Activated T-cell treated with anti-CD3 and anti-CD28 coated beads, Interleukin-2, amount 50 U/mL, for 4 hours (primary cell): ENCODE data around the gene RASGRP1. TPM values are rescaled to one million over a fixed set of nuclear protein-coding genes. Genes with fewer than 3 reads are reported as not detected.

Source experiments
- ATAC-seq, 2 donors: fragments of 200-7000 bp; cut with Tn5 transposase; one replicate each; pipeline ENCODE4 v1.10.0; 2021
- DNase-seq: peaks from one replicate; pipeline ENCODE4 v3.0.0-alpha.2; 2020
- H3K27me3 Mint-ChIP-seq: one replicate; pipeline ENCODE4 v1.8.0; 2021; ENCODE audit warnings: low read depth, mixed read lengths
- H3K36me3 Mint-ChIP-seq: one replicate; pipeline ENCODE4 v1.8.0; 2022; ENCODE audit warnings: mixed read lengths; ENCODE audit not compliant: insufficient read depth
- H3K4me1 Mint-ChIP-seq: one replicate; pipeline ENCODE4 v1.8.0; 2021; ENCODE audit warnings: low read depth, mixed read lengths
- H3K4me3 Mint-ChIP-seq: one replicate; pipeline ENCODE4 v1.8.0; 2021; ENCODE audit warnings: mild to moderate bottlenecking, moderate library complexity, mixed read lengths
- H3K9me3 Mint-ChIP-seq: one replicate; pipeline ENCODE4 v1.8.0; 2021; ENCODE audit warnings: mixed read lengths
- total RNA-seq, 3 donors: library from RNA; stranded (reverse); gene quantifications; one replicate each; pipeline ENCODE4 v1.2.1, GENCODE V29; 2021

The RASGRP1 gene
- total RNA-seq = 10 to 100 TPM; 36.9 to 55.5 (median 47.6) TPM

DNA sequence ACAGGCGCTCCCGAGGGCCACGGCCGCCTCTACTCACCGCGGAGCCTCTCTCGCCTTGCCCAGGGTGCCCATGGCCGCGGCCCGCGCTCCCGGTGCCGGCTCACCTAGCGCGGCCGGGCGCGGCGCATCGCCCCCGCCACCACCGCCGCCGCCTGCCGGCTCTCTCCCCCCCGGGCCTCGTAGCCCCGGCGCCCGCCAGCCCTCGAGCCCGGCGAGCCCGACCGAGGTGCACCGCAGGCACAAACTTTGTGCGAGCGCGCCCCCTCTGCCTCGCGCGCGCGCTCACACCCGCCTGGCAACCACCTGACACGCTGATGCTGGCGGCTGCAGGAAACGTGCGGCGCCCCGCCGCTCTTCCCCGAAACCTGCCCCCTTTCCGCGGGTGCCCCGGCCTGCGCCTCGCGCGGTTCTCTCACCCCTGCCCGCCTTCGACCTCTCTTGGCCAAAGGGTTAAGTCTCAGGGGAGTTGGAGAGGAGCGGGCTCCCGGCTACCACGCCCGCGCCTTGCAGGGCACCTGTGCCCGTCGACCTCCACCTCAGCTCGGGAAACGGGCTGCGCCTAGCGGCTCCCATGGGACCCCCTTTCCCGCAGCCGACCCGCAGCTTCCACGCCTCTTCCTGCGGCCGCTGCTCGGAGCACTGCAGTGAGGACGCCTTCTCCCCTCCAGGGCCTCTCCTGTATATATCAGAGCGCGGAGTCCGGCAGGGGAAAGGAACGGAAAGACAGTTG is at the start of gene RASGRP1:
Gene RASGRP1, minus strand, starts transcription at position 258 of the 730 bp plus-strand sequence. Its CDS starts 186 bp downstream, at position 72.
- peak within 1 kb of the TSS; percentile 96 for H3K4me3 Mint-ChIP-seq
- H3K4me1 Mint-ChIP-seq = peaks cover 60% of the 10 kb centered on the region
- H3K27me3 Mint-ChIP-seq = no peaks in the 10 kb centered on the region
- H3K9me3 Mint-ChIP-seq = no peaks in the 10 kb centered on the region
- DNase-seq = peak; percentile 86
- H3K36me3 Mint-ChIP-seq = peaks cover 27% of the 10 kb centered on the region
- peak; percentile 76 to 77 for ATAC-seq

DNA sequence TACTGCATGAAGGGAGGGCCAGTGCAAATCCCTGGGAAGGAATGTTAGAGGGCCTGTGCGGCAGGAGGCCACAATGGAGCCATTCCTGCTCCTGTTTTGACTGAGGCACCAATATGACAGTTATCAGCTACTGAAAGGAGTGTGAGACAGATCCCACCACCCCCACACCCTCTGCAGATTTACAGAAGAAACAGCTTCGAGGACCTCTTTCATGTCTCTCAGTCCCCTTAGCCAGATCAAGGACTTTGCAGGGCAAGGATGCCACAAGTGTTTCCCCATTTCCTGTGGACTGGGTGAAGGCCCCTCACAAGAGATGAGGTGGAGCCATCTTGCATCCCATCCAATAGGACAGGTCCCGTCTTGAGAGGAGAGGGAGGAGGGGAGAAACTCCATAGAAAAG is 48.5 kb upstream of the RASGRP1 start:
- Mint-ChIP-seq H3K9me3 (no peaks in the 10 kb centered on the region), H3K4me1 (peaks cover 62% of the 10 kb centered on the region), H3K4me3 (no peak overlapping the region), H3K27me3 (no peaks in the 10 kb centered on the region), H3K36me3 (no peaks in the 10 kb centered on the region)
- ATAC-seq (no peak), DNase-seq (no peak)

DNA sequence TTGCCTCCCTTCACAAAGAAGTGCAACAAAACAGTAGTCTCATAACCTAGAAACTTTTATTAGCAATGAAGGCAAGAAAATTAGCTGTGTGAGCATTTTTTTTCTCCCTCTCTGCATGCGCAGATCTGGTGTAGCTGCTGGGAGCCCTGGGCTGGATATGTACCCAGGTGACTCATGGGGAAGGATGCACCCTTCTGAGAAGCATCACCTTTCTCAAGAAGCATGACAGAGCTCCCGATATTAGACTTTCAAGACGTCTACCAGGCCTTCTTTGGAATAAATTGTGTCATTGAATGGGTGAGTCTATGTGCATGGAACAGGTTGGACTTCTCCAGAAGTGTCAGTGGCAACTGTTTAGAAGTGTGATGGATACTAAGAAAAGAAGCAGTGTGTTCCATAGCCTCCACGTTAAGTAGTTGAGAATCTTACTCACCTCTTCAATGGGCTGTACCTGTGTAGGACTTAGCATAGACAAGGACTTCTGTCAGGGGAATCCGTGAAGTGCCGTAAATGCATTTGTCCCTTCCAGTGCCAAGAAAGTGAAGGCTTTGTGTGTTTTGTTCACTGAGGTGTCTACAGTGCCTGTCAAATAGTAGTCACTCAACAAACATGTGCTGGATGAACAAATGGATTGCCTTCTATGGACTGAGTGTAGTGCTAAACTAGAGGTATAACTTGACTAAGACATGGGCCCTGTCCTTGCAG is 47.7 kb upstream of the RASGRP1 start:
- no peaks in the 10 kb centered on the region for H3K36me3 Mint-ChIP-seq
- peaks cover 60% of the 10 kb centered on the region for H3K4me1 Mint-ChIP-seq
- DNase-seq = peak; percentile 47
- H3K4me3 Mint-ChIP-seq = peak overlapping the region; percentile 30
- H3K27me3 Mint-ChIP-seq = no peaks in the 10 kb centered on the region
- H3K9me3 Mint-ChIP-seq = no peaks in the 10 kb centered on the region
- peak; percentile 68 to 77 for ATAC-seq

DNA sequence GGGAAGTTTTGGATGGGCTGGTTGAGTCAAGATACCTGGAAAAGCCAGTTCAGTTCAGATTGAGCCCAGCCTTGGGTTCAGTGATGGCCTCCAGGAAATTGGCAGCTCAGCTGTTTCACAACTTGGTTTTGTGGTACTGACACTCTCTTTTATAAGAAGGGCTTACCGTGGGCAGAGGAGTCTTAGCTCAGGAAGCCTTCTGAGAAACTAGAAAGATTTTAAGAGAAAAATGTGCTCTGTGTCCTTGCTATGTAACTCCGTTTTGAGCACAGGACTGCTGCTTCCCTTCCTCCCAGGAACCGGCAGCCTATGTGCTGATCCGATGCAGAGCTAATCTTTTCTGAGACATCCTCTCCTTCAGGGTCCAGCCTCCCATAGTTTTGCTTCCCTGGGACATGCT is 46.6 kb upstream of the RASGRP1 start:
- Mint-ChIP-seq H3K36me3 (no peaks in the 10 kb centered on the region), H3K4me3 (peak overlapping the region; percentile 74), H3K4me1 (peaks cover 67% of the 10 kb centered on the region), H3K27me3 (no peaks in the 10 kb centered on the region), H3K9me3 (no peaks in the 10 kb centered on the region)
- ATAC-seq (peak; percentile 47 to 54), DNase-seq (peak; percentile 11)

DNA sequence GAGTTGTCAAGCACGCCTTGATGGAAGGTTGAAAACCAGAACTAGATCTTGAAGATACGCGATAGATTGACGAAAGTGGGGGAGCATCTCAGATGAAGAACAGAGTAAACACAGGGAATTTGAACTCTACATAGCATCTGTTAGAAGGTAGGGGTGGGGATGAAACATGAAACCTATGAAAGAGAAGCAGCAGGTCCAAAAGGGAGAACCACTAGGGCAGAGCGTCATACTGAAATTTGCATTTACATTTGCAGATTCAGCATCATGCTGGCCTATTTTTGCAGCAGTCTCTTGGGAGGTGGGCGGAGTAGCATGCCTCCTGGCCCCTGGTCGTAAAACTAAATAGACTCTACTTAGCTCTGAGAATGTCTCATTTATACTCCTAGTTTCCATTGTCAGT is 46.1 kb upstream of the RASGRP1 start:
- DNase-seq (no peak), ATAC-seq (peak; percentile 32 to 45)
- H3K4me1 Mint-ChIP-seq = peaks cover 71% of the 10 kb centered on the region
- no peaks in the 10 kb centered on the region for H3K9me3 Mint-ChIP-seq
- H3K4me3 Mint-ChIP-seq = peak overlapping the region; percentile 74
- H3K36me3 Mint-ChIP-seq = no peaks in the 10 kb centered on the region
- no peaks in the 10 kb centered on the region for H3K27me3 Mint-ChIP-seq

DNA sequence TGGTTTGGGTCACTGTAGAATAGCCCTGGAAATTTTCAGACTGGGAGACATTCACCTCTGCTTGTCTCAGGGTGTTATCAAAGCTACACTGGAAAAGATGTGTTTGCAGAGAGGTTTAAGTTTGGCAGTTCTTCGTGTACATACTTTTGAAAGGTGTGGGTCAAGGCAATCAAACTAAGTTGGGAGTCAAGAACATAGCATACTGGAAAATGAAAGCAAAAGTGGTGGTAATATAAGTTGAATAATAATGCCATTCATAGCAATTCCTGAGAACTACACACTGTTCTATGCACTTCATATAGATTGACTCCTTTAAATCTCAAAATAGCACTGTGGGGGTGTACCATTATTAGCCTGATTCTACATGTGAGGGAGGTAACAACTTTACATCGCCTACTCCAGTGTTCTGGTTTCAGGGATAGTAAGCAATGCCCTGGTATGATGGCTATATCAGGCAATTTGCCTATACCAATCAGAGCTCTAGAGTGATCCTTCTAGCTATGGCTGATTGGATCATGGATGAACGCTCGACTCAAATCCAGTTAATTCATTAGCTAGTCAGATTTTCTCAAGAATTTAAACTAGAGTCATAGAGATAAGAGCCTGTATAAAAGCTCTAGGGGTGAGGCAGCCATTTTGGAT is 44.6 kb upstream of the RASGRP1 start:
- ATAC-seq = no peak
- no peaks in the 10 kb centered on the region for H3K9me3 Mint-ChIP-seq
- no peak overlapping the region for H3K4me3 Mint-ChIP-seq
- no peaks in the 10 kb centered on the region for H3K36me3 Mint-ChIP-seq
- peaks cover 71% of the 10 kb centered on the region for H3K4me1 Mint-ChIP-seq
- no peak for DNase-seq
- H3K27me3 Mint-ChIP-seq = no peaks in the 10 kb centered on the region

DNA sequence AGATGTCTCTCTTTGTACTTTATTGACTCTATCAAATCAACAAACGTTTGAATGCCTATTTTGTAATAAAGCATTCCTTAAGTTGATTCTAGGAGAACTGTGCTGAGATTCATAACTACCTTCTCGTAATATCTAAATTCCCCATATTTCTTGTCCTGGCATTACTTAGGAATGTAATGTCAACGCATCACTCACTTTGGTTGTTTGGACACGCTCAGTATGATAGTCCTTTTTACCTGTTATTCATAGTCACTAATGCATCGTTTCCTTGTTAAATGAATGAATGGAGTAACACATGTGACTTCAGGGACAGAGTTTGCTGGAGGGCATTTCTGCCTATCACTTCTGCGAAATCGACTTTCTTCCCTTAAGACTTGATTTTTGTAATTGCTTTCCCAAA is 44.1 kb upstream of the RASGRP1 start:
- no peaks in the 10 kb centered on the region for H3K27me3 Mint-ChIP-seq
- ATAC-seq = no peak
- peaks cover 70% of the 10 kb centered on the region for H3K4me1 Mint-ChIP-seq
- no peak overlapping the region for H3K4me3 Mint-ChIP-seq
- no peaks in the 10 kb centered on the region for H3K36me3 Mint-ChIP-seq
- no peak for DNase-seq
- H3K9me3 Mint-ChIP-seq = no peaks in the 10 kb centered on the region

DNA sequence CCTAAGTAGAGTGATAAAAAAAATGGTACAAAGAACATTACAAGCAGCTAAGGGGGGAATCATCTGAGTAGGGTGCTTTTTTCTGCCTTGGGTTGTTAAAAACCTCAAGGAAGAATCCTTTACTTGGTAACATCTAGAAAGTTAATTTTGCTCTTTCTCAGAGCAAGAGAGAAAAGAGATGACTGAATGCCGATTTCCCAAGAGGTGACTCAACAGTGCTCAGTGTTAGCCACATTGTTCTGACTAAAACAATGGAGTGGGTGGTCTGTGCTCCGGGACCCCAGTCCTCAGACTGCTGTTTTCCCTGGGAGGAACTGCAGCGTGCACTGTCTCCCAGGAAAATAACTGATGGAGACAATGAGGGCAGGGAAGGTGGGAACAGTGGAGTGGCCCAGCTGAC is 41.1 kb upstream of the RASGRP1 start:
- H3K36me3 Mint-ChIP-seq = no peaks in the 10 kb centered on the region
- H3K4me3 Mint-ChIP-seq = no peak overlapping the region
- ATAC-seq (peak; percentile 42 to 54), DNase-seq (no peak)
- no peaks in the 10 kb centered on the region for H3K27me3 Mint-ChIP-seq
- peaks cover 42% of the 10 kb centered on the region for H3K4me1 Mint-ChIP-seq
- no peaks in the 10 kb centered on the region for H3K9me3 Mint-ChIP-seq

DNA sequence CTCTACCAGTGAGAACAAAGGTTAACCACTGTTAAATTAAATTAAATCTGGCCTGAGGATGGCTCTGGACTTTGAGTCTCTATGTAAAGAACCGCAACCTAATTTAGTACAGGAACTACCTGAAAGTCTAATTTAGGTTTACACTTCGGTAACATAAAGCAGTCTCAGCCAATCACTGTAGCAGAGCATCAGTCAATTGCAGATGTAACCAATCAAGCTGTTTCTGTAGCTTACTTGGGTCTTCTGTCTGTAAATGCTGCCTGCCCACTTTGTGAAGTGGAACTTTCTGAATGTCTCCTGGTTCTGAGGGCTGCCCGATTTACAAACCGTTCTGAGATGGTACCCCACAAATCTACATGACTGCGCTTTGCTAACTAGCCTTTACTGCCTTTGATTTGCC is 39.1 kb upstream of the RASGRP1 start:
- H3K36me3 Mint-ChIP-seq = no peaks in the 10 kb centered on the region
- H3K4me3 Mint-ChIP-seq = no peak overlapping the region
- peaks cover 21% of the 10 kb centered on the region for H3K4me1 Mint-ChIP-seq
- H3K9me3 Mint-ChIP-seq = no peaks in the 10 kb centered on the region
- no peaks in the 10 kb centered on the region for H3K27me3 Mint-ChIP-seq
- ATAC-seq (no peak), DNase-seq (no peak)

DNA sequence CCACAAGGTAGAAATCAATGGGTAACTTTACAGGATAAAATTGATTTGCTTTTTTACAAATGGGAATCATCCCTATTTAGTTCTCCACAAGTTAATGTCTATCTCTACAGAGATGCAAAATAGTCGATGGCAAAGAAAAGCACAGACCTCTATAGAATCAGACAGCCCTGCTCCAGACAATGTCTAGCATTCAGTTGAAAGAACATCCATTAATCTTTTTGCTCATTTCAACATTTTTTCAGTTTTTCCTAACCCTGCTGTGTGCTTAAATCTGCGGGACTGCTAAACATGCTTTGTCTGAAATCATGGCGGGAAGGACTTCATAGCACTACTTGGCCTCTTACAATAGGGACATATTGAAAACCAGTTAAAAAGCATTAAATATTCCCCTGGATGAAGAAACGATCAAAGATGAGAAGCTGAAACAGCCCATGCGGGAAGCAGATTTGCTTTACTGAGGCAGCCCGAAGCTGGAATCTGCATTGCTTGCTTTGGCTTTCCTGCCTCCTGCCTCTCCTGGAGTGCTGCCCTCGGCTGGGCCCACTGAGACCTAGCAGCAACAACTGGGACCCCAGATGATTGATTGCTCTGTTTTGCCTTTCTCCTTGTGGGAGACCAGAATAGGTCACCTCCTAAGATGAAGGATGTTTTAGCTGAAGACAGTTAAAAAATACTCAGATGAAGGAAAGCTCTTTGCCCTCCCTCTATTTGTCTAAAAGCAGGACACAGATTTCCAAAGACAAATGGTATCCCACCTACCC is 38.5 kb upstream of the RASGRP1 start:
- Mint-ChIP-seq H3K9me3 (no peaks in the 10 kb centered on the region), H3K4me3 (no peak overlapping the region), H3K4me1 (peaks cover 15% of the 10 kb centered on the region), H3K27me3 (no peaks in the 10 kb centered on the region), H3K36me3 (no peaks in the 10 kb centered on the region)
- ATAC-seq = no peak
- no peak for DNase-seq

DNA sequence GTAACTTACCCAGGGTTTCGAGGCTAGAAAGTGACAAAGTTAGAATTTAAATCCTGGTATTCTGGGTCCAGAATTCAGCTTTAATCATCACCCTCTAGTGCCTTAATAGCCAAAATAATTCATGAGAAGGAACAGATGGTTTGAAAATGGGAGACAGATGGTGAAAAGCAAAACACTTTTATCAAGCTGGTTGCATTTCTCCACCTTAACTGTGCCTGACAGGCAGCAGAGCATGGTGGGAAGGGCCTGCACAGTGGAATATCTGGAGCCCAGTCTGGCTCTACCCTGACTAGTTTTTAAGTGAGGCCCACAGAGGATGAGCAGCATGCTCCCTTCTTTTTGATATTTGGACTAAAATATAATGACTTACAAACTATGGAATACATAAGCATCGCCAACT is 35.6 kb upstream of the RASGRP1 start:
- H3K9me3 Mint-ChIP-seq = no peaks in the 10 kb centered on the region
- H3K4me3 Mint-ChIP-seq = no peak overlapping the region
- no peaks in the 10 kb centered on the region for H3K36me3 Mint-ChIP-seq
- ATAC-seq = no peak
- peaks cover 2% of the 10 kb centered on the region for H3K4me1 Mint-ChIP-seq
- no peaks in the 10 kb centered on the region for H3K27me3 Mint-ChIP-seq
- no peak for DNase-seq

DNA sequence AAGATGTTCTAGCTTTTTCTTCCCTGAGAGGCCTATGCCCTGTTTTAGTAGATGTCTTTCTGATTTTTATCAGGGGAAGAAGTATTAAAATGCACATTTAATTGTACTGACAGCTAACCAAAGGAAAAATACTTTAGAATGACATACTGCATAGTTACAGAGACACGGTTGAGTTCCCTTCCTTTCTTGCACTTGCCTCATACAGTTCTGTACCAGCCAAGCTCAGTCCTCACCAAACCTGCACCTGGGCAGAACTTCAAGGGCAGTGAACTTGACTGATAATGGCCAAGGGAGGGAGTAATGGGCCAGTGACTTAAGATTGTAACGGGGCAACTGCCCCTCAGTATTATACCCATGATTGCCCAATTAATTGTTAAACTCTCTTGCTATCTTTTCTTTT is 34.1 kb upstream of the RASGRP1 start:
- H3K4me3 Mint-ChIP-seq = no peak overlapping the region
- H3K27me3 Mint-ChIP-seq = no peaks in the 10 kb centered on the region
- ATAC-seq (no peak), DNase-seq (no peak)
- no peaks in the 10 kb centered on the region for H3K9me3 Mint-ChIP-seq
- no peaks in the 10 kb centered on the region for H3K4me1 Mint-ChIP-seq
- H3K36me3 Mint-ChIP-seq = no peaks in the 10 kb centered on the region

DNA sequence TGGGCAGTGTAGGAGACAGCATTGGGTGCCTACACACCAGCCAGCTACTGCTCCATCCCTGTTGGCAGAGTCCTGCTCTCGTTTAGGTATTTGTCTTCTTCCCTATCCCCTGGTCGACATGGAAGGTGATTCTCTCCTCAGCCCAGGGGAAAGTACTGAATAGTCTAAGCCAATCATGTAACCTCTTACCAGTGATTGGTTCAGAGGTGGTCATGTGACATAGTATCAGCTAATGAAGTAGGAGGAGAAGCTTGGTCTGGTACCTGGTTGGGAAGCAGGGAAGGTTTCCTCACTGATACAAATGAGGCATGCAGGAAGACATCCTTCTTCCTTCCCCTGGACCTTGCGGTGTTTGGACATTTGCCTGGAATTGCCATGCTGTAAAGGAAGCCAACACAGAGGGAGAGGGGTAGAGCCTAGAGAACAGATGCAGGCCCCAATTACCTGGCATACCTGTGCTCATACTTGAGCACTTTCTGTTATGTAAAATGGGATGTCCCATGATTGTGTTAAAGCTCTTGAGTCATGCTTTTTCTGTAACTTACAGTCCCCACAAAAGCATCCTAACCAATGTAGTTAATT is 32.7 kb upstream of the RASGRP1 start:
- Mint-ChIP-seq H3K4me3 (no peak overlapping the region), H3K9me3 (no peaks in the 10 kb centered on the region), H3K27me3 (no peaks in the 10 kb centered on the region), H3K4me1 (no peaks in the 10 kb centered on the region), H3K36me3 (no peaks in the 10 kb centered on the region)
- DNase-seq (no peak), ATAC-seq (no peak)

DNA sequence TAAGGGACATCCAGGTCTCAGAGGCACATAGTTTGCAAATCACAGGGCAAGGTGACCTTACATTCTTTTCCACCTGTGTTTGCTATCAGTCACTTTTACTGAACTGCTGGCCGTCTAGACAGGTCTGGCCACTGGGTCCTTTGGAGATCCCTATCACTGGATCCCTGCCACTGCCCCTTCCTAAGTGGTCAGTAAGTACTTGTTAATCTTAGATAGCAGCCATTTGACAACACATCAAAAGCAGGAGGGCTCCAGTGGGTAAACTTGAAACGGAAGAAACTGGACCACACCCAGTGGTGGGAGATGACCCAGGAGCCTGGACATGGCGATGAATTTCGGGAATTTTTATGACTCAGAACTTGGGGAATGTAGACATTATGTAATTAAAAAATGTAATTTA is 28.9 kb upstream of the RASGRP1 start:
- Mint-ChIP-seq H3K4me1 (peaks cover 14% of the 10 kb centered on the region), H3K9me3 (no peaks in the 10 kb centered on the region), H3K27me3 (no peaks in the 10 kb centered on the region), H3K36me3 (no peaks in the 10 kb centered on the region), H3K4me3 (no peak overlapping the region)
- no peak for DNase-seq
- ATAC-seq = no peak
